ENCODE data around the gene TULP4. TPM values are rescaled to one million over a fixed set of nuclear protein-coding genes. Genes with fewer than 3 reads are reported as not detected.

TULP4 gene
- 10 to 100 TPM; 19.5 to 20.8 TPM for total RNA-seq

- Mint-ChIP-seq H3K9me3 (peaks cover 1 to 2% of the 10 kb centered on the region in 2 donors), H3K4me1 (ENCODE audit: low read depth) (peaks cover 20% of the 10 kb centered on the region), H3K27ac (peak within 1 kb of the TSS; percentile 30), H3K27me3 (ENCODE audit: low read depth) (no peaks in the 10 kb centered on the region), H3K36me3 (ENCODE audit: insufficient read depth in 2 of 2) (peaks cover 3 to 11% of the 10 kb centered on the region in 2 donors), H3K4me3 (no peak within 1 kb of the TSS)
- DNase-seq, result no peak
- ATAC-seq (replicated peaks in 1 of 2), result no peak
These were observed at the start of gene TULP4 for GRCh38 chr6:158312165-158312564. Gene TULP4, plus strand, starts transcription at chr6:158312465. Its CDS starts 1,552 bp downstream, at chr6:158314017.

- peak overlapping the region; percentile 13 for H3K27ac Mint-ChIP-seq
- H3K27me3 Mint-ChIP-seq (ENCODE audit: low read depth), result no peaks in the 10 kb centered on the region
- no peaks in the 10 kb centered on the region for H3K9me3 Mint-ChIP-seq
- peak; percentile 79 to 99 for ATAC-seq (replicated peaks in 1 of 2)
- peak in 1 of 2 donors; percentile 60 for DNase-seq
- no peak overlapping the region for H3K4me3 Mint-ChIP-seq
- no peaks in the 10 kb centered on the region for H3K36me3 Mint-ChIP-seq (ENCODE audit: insufficient read depth in 2 of 2)
- peaks cover 28% of the 10 kb centered on the region for H3K4me1 Mint-ChIP-seq (ENCODE audit: low read depth)
These were observed 49.5 kb upstream of the TULP4 start for GRCh38 chr6:158262755-158263154.

GRCh38 chr6:158264180-158264579, 48.1 kb upstream of the TULP4 start:
- Mint-ChIP-seq H3K9me3 (no peaks in the 10 kb centered on the region), H3K4me3 (no peak overlapping the region)

GRCh38 chr6:158266131-158266530, 46.1 kb upstream of the TULP4 start:
- DNase-seq (no peak), ATAC-seq (replicated peaks in 1 of 2) (no peak)
- Mint-ChIP-seq H3K9me3 (no peaks in the 10 kb centered on the region), H3K36me3 (ENCODE audit: insufficient read depth in 2 of 2) (no peaks in the 10 kb centered on the region), H3K4me3 (no peak overlapping the region), H3K27ac (no peak overlapping the region), H3K4me1 (ENCODE audit: low read depth) (peaks cover 34% of the 10 kb centered on the region), H3K27me3 (ENCODE audit: low read depth) (no peaks in the 10 kb centered on the region)

More at GRCh38 chr6:158264180-158264579, 48.1 kb upstream of the TULP4 start:
- peaks cover 27% of the 10 kb centered on the region for H3K4me1 Mint-ChIP-seq (ENCODE audit: low read depth)
- H3K27me3 Mint-ChIP-seq (ENCODE audit: low read depth), result no peaks in the 10 kb centered on the region
- no peaks in the 10 kb centered on the region for H3K36me3 Mint-ChIP-seq (ENCODE audit: insufficient read depth in 2 of 2)
- no peak for ATAC-seq (replicated peaks in 1 of 2)
- no peak for DNase-seq
- no peak overlapping the region for H3K27ac Mint-ChIP-seq

- no peaks in the 10 kb centered on the region for H3K36me3 Mint-ChIP-seq (ENCODE audit: insufficient read depth in 2 of 2)
- DNase-seq (no peak), ATAC-seq (replicated peaks in 1 of 2) (no peak)
- no peak overlapping the region for H3K4me3 Mint-ChIP-seq
- H3K9me3 Mint-ChIP-seq, result no peaks in the 10 kb centered on the region
- no peak overlapping the region for H3K27ac Mint-ChIP-seq
- H3K4me1 Mint-ChIP-seq (ENCODE audit: low read depth), result peaks cover 36% of the 10 kb centered on the region
- no peaks in the 10 kb centered on the region for H3K27me3 Mint-ChIP-seq (ENCODE audit: low read depth)
These were observed 43.7 kb upstream of the TULP4 start for GRCh38 chr6:158268361-158269147.

- DNase-seq (no peak), ATAC-seq (replicated peaks in 1 of 2) (no peak)
- Mint-ChIP-seq H3K4me3 (no peak overlapping the region), H3K27ac (no peak overlapping the region), H3K9me3 (no peaks in the 10 kb centered on the region), H3K4me1 (ENCODE audit: low read depth) (peaks cover 35% of the 10 kb centered on the region), H3K36me3 (ENCODE audit: insufficient read depth in 2 of 2) (peaks cover 0 to 3% of the 10 kb centered on the region in 2 donors), H3K27me3 (ENCODE audit: low read depth) (no peaks in the 10 kb centered on the region)
These were observed 42.6 kb upstream of the TULP4 start for GRCh38 chr6:158269657-158270056.

- no peaks in the 10 kb centered on the region for H3K27me3 Mint-ChIP-seq (ENCODE audit: low read depth)
- H3K9me3 Mint-ChIP-seq, result peaks cover 0 to 2% of the 10 kb centered on the region in 2 donors
- peaks cover 35% of the 10 kb centered on the region for H3K4me1 Mint-ChIP-seq (ENCODE audit: low read depth)
- DNase-seq, result peak in 1 of 2 donors; percentile 38
- H3K36me3 Mint-ChIP-seq (ENCODE audit: insufficient read depth in 2 of 2), result peaks cover 0 to 3% of the 10 kb centered on the region in 2 donors
- peak overlapping the region; percentile 59 to 61 for H3K4me3 Mint-ChIP-seq
- peak overlapping the region; percentile 45 for H3K27ac Mint-ChIP-seq
- peak; percentile 3 to 5 for ATAC-seq (replicated peaks in 1 of 2)
These were observed 41.7 kb upstream of the TULP4 start for GRCh38 chr6:158270389-158271127.

GRCh38 chr6:158272324-158272723, 39.9 kb upstream of the TULP4 start:
- H3K27me3 Mint-ChIP-seq (ENCODE audit: low read depth), result no peaks in the 10 kb centered on the region
- peaks cover 35% of the 10 kb centered on the region for H3K4me1 Mint-ChIP-seq (ENCODE audit: low read depth)
- peaks cover 0 to 2% of the 10 kb centered on the region in 2 donors for H3K9me3 Mint-ChIP-seq
- no peak for DNase-seq
- no peak for ATAC-seq (replicated peaks in 1 of 2)
- no peak overlapping the region for H3K4me3 Mint-ChIP-seq
- no peak overlapping the region for H3K27ac Mint-ChIP-seq
- H3K36me3 Mint-ChIP-seq (ENCODE audit: insufficient read depth in 2 of 2), result peaks cover 0 to 3% of the 10 kb centered on the region in 2 donors

GRCh38 chr6:158278004-158278403, 34.3 kb upstream of the TULP4 start:
- Mint-ChIP-seq H3K27ac (no peak overlapping the region), H3K27me3 (ENCODE audit: low read depth) (no peaks in the 10 kb centered on the region), H3K36me3 (ENCODE audit: insufficient read depth in 2 of 2) (peaks cover 0 to 3% of the 10 kb centered on the region in 2 donors), H3K4me1 (ENCODE audit: low read depth) (peaks cover 4% of the 10 kb centered on the region), H3K9me3 (peaks cover 0 to 2% of the 10 kb centered on the region in 2 donors), H3K4me3 (no peak overlapping the region)
- DNase-seq (no peak), ATAC-seq (replicated peaks in 1 of 2) (no peak)

- no peak overlapping the region for H3K4me3 Mint-ChIP-seq
- H3K4me1 Mint-ChIP-seq (ENCODE audit: low read depth), result peaks cover 16% of the 10 kb centered on the region
- no peak for DNase-seq
- no peak overlapping the region for H3K27ac Mint-ChIP-seq
- no peaks in the 10 kb centered on the region for H3K27me3 Mint-ChIP-seq (ENCODE audit: low read depth)
- H3K9me3 Mint-ChIP-seq, result peaks cover 0 to 2% of the 10 kb centered on the region in 2 donors
- no peak for ATAC-seq (replicated peaks in 1 of 2)
- H3K36me3 Mint-ChIP-seq (ENCODE audit: insufficient read depth in 2 of 2), result no peaks in the 10 kb centered on the region
These were observed 32.6 kb upstream of the TULP4 start for GRCh38 chr6:158279615-158280014.

GRCh38 chr6:158283304-158283980, 28.8 kb upstream of the TULP4 start:
- no peaks in the 10 kb centered on the region for H3K9me3 Mint-ChIP-seq
- peak overlapping the region; percentile 44 for H3K27ac Mint-ChIP-seq
- peak overlapping the region; percentile 14 to 54 for H3K4me3 Mint-ChIP-seq
- peak; percentile 63 to 79 for ATAC-seq (replicated peaks in 1 of 2)
- no peak for DNase-seq
- peaks cover 29% of the 10 kb centered on the region for H3K4me1 Mint-ChIP-seq (ENCODE audit: low read depth)
- no peaks in the 10 kb centered on the region for H3K27me3 Mint-ChIP-seq (ENCODE audit: low read depth)
- H3K36me3 Mint-ChIP-seq (ENCODE audit: insufficient read depth in 2 of 2), result no peaks in the 10 kb centered on the region

- Mint-ChIP-seq H3K4me1 (ENCODE audit: low read depth) (peaks cover 29% of the 10 kb centered on the region), H3K4me3 (peak overlapping the region; percentile 14 to 54), H3K36me3 (ENCODE audit: insufficient read depth in 2 of 2) (no peaks in the 10 kb centered on the region), H3K27ac (peak overlapping the region; percentile 44), H3K27me3 (ENCODE audit: low read depth) (no peaks in the 10 kb centered on the region), H3K9me3 (no peaks in the 10 kb centered on the region)
- ATAC-seq (replicated peaks in 1 of 2) (peak; percentile 58 to 71), DNase-seq (no peak)
These were observed 28.0 kb upstream of the TULP4 start for GRCh38 chr6:158284007-158284875.
